ENCODE measurements around the gene TSACC. TPM values are rescaled to one million over a fixed set of nuclear protein-coding genes. Genes with fewer than 3 reads are reported as not detected.

Gene TSACC
- total and polyA plus RNA-seq, 10 of the 15 experiments (the other 5 are each of a cell fraction or from before 2014, with no cell fraction given), result 0.25 to 2.8 (median 0.92) TPM; not detected in 4

GRCh38 chr1:156382561-156382960 is 44.2 kb downstream of the TSACC start:
- ChIA-PET POLR2A (no interaction called here), CTCF (interaction anchor here (0.8 to 7.8 kb wide), 10 partner anchors 10 to 232 kb away, joined by 3 to 468 read pairs (median 4); partner anchors contain the start of gene NAXE), RAD21 (ENCODE audit: unreplicated experiment) (interaction anchor here (6.3 kb wide), 1 partner anchor 63 kb away, joined by 162 read pairs; no protein-coding TSS in a partner anchor), SMC1A (ENCODE audit: uncharacterized antibody, unreplicated experiment) (interaction anchor here (5.4 kb wide), 1 partner anchor 64 kb away, joined by 149 read pairs; no protein-coding TSS in a partner anchor)
- Histone ChIP-seq H3K4me1 (ENCODE audit: control insufficient read depth, insufficient read depth, low read length) (no peaks in the 10 kb centered on the region), H3K4me2 (ENCODE audit: control insufficient read depth, insufficient read depth) (no peak overlapping the region), H3K27ac (ENCODE audit: control insufficient read depth, insufficient read depth) (no peak overlapping the region), H3K27me3 (replicated peaks in 1 of 2; ENCODE audit: control insufficient read depth in 2 of 2, insufficient read depth in 2 of 2, low read length in 1 of 2) (peaks cover under 1% of the 10 kb centered on the region in 2 experiments; a peak in 3 of 4 replicates), H4K20me1 (ENCODE audit: control insufficient read depth, insufficient read depth) (no peaks in the 10 kb centered on the region), H2AFZ (ENCODE audit: control insufficient read depth, low read depth, low read length) (no peak overlapping the region), H3K36me3 (ENCODE audit: control insufficient read depth in 2 of 2, insufficient read depth in 2 of 2, low read length in 1 of 2) (no peaks in the 10 kb centered on the region), H3K4me3 (no peak overlapping the region), H3K79me2 (ENCODE audit: control insufficient read depth, insufficient read depth, low read length) (no peaks in the 10 kb centered on the region), H3K9ac (ENCODE audit: control insufficient read depth, insufficient read depth, low read length) (no peak overlapping the region), H3K9me3 (replicated peaks; ENCODE audit: control insufficient read depth, insufficient read depth, low read length) (no peaks in the 10 kb centered on the region)
- TF ChIP-seq SUPT20H (IDR thresholded peaks at IDR 0.05; ENCODE audit: borderline replicate concordance, control insufficient read depth, low read depth, low read length) (no peak), KLF5 (IDR thresholded peaks at IDR 0.05; ENCODE audit: partially characterized antibody) (no peak), MAX (IDR thresholded peaks at IDR 0.05; ENCODE audit: low read depth, low read length) (no peak), KAT2A (conservative IDR thresholded peaks at IDR 0.05; ENCODE audit: control insufficient read depth, low read depth, low read length) (no peak), PKNOX1 (IDR thresholded peaks at IDR 0.05) (no peak), TAF1 (IDR thresholded peaks at IDR 0.05; ENCODE audit: borderline replicate concordance, low read depth, low read length) (no peak), NR2F1 (conservative IDR thresholded peaks at IDR 0.05) (no peak), ATF2 (IDR thresholded peaks at IDR 0.05; ENCODE audit: low read length) (no peak), RCOR1 (conservative IDR thresholded peaks at IDR 0.05; ENCODE audit: low read depth, low read length) (no peak), SMARCA5 (IDR thresholded peaks at IDR 0.05) (no peak), CBX5 (IDR thresholded peaks at IDR 0.05; ENCODE audit: low read depth) (no peak), GATAD2B (conservative IDR thresholded peaks at IDR 0.05; ENCODE audit: low read depth) (no peak), RBBP5 (conservative IDR thresholded peaks at IDR 0.05) (no peak), LARP7 (IDR thresholded peaks at IDR 0.05) (no peak), PML (IDR thresholded peaks at IDR 0.05; ENCODE audit: low read length) (no peak), BACH1 (IDR thresholded peaks at IDR 0.05; ENCODE audit: borderline replicate concordance) (no peak)
- TF ChIP-seq, protein P1, sequence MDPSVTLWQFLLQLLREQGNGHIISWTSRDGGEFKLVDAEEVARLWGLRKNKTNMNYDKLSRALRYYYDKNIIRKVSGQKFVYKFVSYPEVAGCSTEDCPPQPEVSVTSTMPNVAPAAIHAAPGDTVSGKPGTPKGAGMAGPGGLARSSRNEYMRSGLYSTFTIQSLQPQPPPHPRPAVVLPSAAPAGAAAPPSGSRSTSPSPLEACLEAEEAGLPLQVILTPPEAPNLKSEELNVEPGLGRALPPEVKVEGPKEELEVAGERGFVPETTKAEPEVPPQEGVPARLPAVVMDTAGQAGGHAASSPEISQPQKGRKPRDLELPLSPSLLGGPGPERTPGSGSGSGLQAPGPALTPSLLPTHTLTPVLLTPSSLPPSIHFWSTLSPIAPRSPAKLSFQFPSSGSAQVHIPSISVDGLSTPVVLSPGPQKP (IDR thresholded peaks at IDR 0.05; ENCODE audit: low read depth, low read length), result no peak
- TF ChIP-seq, protein P2, sequence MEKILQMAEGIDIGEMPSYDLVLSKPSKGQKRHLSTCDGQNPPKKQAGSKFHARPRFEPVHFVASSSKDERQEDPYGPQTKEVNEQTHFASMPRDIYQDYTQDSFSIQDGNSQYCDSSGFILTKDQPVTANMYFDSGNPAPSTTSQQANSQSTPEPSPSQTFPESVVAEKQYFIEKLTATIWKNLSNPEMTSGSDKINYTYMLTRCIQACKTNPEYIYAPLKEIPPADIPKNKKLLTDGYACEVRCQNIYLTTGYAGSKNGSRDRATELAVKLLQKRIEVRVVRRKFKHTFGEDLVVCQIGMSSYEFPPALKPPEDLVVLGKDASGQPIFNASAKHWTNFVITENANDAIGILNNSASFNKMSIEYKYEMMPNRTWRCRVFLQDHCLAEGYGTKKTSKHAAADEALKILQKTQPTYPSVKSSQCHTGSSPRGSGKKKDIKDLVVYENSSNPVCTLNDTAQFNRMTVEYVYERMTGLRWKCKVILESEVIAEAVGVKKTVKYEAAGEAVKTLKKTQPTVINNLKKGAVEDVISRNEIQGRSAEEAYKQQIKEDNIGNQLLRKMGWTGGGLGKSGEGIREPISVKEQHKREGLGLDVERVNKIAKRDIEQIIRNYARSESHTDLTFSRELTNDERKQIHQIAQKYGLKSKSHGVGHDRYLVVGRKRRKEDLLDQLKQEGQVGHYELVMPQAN (conservative IDR thresholded peaks at IDR 0.05), result no peak
- in situ Hi-C loops (cut with MboI), result loop anchor here (5.0 kb wide), 1 partner anchor 60 kb away; no protein-coding TSS in a partner anchor
- ATAC-seq (no peak; the same call in 2 of the 3 replicates), DNase-seq (ENCODE audit: low read depth, low spot score) (no peak), FAIRE-seq (no peak)
- no TSS peak for BruUV-seq (replicated peaks)
- intact Hi-C loops (cut with micrococcal nuclease; ENCODE audit: unreplicated experiment), result no loop called here
- WGBS (ENCODE audit: insufficient coverage, insufficient replicate concordance, low lambda C conversion rate, missing lambda C conversion rate), result 12% methylated on average over 7 of the region's 7 CpGs

All from GM12878 (cell line).